GM19324 (cell line): ENCODE results near the gene TCERG1L.
"Not testable (repeated sequence)": the region's sequence is repeated elsewhere in the genome, so short reads cannot be mapped to it uniquely, and the experiment has no call there.

Experiments
- ATAC-seq: cut with Tn5 transposase; IDR thresholded peaks from one replicate; pipeline ENCODE4 v1.9.1; 2021; ENCODE audit warnings: mild to moderate bottlenecking, moderate library complexity; ENCODE audit not compliant: unreplicated experiment, low FRiP score

TCERG1L gene

DNA sequence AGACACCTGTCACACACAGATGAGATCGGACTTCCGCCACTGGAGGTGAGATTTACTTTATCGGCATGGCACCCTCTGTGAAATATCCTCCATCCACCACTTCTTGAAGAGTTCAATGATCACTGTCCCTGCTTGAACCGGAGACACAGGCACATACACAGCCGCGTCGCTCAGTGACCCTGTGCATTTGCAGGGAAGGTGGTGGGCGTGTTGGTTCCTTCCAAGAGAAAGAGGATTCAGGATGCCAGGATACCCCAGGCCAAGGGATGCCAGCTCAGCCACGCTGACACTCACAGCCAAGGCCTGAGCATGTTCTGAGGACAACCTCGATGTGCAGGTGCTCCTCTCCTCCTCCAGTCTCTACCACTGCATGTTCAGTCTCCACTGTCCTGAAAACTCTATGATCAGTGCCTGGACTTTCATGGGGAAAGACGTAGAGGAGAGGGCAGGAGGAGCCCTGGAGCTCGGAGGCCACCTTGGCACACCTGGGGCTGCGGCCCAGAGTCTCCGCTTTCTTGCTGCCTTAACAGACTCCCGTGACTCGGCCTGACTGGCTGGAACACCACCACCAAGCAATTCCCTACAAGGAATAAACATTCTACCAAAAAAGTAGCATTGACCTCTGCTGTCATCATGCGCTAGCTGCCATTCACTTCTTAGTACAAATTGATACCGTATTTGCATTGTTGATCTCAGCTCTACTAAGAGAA lies 115.2 kb downstream of the TCERG1L start:
- ATAC-seq: no peak

DNA sequence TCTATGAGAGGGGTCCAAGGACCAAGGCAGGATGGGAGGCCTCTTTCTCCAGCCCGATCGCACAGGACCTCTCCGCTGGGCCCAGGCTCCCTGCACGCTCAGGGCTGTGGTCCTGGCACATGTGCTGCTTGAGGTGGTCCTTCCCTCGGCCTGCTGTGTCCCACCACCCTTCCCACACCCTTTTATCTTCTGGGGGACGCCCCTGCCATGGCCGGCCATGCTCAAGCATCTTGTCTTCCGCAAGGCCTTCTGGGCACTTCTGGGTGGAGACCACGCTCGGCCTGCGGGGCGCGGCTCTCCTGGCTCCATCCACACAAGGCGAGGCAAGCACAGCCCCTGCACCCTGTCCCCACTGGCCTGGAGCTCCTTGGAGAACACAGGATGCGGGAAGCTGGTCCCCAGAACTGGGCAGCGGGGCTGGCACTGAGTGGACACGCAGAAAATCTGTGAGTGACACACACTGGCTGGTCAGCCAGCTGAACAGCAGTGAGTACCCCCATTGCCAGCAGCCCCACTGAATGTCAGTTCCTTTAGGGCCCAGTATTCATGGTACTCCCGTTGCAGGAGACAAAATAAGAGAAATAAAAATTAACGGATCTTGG lies 115.9 kb downstream of the TCERG1L start:
- ATAC-seq: no peak

GRCh38 chr10:131195116-131195515 lies 116.4 kb downstream of the TCERG1L start:
- no peak for ATAC-seq

DNA sequence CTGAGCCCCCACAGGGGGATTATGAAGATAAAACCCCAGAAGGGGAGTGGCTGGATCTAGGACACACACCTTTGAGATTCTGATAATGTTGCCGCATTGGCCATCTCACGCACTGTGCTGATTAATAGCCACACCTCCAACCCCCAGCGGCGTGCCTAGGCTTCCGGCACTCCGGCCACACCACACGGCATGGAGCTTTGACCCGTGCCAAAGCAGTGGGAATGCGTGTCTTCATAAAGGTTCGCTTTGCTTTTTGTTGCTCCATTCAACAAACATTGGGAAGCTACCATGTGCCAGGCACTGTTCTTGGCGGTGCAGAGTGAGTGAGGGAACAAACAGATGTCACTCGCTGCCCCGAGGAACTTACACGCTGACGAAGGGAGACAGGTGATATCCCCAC lies 117.6 kb downstream of the TCERG1L start:
- ATAC-seq: no peak

DNA sequence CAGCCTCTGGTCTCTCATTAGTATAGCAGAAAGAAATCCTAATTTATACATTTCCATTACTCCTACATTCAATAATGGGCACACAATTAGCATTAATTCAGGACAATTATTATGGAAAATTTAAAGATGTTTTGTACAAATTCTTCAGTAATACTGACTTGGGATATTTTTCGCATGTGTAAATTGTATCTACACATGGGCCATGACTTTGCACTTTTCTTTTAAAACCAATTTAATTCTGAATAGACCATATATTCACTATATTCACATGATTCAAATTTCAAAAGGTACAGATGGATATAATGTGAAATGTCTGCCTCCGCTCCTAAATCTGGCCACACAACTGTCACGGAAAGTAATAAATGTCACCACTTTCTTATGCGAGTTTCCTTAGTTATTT lies 123.0 kb downstream of the TCERG1L start:
- no peak for ATAC-seq

- ATAC-seq: no peak
Observed at GRCh38 chr10:131187926-131188325, 123.6 kb downstream of the TCERG1L start.

DNA sequence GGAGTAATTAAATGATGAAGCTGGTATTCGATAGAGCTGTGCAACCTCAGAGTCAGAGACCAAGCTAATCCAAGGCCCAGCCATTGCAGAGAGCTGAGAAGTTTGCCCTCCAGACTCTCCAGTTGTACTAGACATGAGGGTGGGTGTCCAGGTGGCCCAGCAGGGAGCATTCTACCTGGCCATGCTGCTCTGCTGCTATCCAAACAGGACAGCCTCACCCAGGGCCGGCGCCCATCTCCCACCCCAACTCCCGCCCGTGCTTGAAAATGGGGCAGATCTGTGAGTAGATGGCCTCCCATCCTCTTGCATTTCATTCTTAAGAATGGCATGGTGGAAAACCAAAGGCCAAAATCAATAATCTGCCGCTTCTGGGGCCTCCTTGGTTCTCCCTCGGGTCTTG lies 124.2 kb downstream of the TCERG1L start:
- ATAC-seq: no peak

- ATAC-seq: no peak
Observed at GRCh38 chr10:131186547-131187253, 124.8 kb downstream of the TCERG1L start.

DNA sequence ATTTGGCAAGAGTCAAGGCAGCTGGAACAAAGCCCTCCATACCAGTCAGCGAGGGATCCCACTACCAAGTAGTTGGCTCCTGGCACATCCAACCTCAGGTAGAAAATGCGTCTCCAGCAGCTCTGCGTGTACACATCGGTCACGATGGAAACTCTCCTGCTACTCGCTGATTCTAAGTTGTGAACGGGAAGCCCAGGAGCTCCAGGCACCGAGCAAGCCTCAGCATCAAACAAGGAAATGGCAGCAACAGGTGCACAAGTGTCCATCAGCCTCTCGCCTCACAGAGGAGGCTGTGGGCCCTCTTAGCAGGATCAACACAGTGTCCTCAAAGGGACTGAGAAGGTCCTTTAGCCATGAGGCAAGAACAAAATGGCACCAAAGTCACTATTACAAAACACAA lies 127.0 kb downstream of the TCERG1L start:
- ATAC-seq: no peak

DNA sequence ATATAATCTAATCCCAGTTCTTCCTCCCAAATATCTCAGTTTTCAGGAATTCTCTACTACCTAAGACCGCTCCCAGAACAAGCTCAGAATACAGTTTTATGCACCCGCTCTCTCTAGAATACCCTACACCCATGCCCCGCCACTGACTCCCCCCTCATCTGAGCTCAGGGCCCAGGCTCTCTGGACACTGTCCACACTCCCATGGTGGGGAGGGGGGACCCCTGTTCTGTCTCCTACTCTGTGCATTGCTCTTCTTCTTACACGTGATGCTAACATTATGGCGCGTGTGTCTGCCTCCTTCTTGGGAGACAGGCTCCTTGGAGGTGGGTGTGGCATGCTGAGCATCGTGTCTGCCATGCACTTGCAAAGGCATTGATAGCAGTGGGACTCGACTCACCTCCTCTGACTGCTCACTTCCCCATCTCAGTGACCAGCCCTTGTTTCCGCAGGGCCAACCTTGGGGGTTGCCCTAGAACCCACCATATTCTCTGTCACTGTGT lies 127.9 kb downstream of the TCERG1L start:
- ATAC-seq: no peak

GRCh38 chr10:131181456-131181855 lies 130.1 kb downstream of the TCERG1L start:
- no peak for ATAC-seq

DNA sequence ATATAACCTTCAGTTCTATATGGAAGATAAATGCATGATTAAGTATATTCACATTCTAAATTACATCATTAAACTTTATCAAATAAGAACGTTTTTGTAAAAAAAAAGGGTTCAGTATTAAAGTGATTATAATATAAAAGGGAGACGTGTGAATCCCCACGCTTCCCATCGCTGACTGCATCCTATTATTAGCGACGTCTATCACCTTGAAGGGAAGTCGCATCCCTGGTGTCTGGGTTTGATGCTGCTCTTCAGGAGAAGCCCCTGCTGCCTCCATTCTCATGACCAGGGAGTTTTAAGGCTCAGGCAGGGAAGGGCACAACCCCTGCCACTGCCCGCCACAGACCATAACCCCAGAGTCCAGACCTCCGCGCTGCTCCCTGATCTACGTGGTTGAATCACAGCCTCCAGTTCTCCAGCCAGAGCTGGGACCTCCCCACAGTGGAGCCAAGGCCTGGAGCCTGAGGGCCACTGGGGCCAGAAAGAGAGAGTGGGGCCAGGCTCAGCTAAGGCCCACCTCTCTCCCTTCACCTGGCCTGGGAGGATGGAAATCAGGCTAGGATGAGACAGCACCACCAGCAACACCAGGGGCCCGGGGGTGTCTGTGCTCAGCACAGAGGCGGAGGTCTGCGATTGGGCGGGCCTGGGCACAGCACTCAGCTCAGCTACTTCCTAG lies 130.6 kb downstream of the TCERG1L start:
- no peak for ATAC-seq

DNA sequence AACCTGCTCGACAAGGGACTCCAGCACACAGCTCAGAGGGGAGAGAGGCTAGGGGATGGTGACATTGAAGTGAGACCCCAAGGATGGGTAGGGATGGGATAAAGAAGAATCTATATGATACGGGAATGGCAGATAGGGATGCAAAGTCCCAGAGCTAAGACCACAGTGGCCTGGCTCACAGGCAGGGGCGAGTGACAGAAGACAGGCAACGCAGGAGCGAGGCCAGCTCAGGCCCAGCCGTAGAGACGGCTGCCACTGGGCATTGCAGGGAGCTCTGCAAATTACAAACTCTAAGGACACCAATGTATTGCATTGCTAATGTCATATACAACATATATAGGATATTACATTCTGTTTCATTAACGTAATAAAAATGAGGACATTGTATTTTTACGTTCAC lies 131.4 kb downstream of the TCERG1L start:
- no peak for ATAC-seq

DNA sequence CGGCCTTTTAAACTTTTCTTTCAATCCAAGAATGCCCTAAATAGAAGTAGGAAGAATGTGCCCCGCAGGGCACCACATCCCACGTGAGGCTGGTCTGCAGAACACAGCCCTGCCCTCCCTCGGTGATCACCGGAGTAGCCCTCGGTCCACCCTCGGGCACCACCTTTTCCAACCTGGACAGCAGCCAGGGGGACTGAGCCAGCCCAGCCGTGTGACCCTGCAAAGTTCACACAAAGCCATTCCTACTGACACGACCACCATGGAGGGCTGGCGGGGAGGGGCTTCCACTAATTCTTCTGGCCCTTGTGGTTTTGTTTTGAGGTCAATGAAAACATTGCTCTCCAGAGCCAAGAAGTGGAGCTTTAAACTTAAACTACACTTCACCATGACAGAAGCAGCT lies 132.2 kb downstream of the TCERG1L start:
- no peak for ATAC-seq

- no peak for ATAC-seq
Observed at GRCh38 chr10:131178521-131179331, 132.8 kb downstream of the TCERG1L start.

GRCh38 chr10:131177431-131178327 lies 133.8 kb downstream of the TCERG1L start:
- no peak for ATAC-seq

DNA sequence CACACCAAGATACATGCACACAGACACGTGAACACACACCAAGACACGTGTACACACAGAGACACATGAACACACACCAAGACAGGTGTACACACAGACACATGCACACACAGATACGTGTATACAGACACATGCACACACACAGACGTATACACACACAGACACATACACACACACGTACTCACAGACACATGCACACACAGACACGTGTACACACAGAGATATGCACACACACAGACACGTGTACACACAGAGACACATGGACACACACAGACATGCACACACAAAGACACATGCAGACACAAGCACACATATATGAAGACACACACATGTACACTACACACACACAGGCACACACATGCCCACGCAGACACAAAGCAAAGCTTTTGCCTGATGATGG lies 134.6 kb downstream of the TCERG1L start:
- ATAC-seq: no peak

DNA sequence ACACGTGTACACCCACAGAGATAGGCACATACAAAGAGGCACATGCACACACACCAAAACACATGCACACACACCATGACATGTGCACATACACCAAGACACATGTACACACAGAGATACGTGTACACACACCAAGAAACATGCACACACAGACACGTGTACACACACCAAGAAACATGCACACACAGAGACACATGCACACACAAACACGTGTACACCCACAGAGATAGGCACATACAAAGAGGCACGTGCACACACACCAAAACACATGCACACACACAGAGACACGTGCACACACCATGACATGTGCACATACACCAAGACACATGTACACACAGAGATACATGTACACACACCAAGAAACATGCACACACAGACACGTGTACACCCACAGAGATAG lies 135.2 kb downstream of the TCERG1L start:
- not testable (repeated sequence) for ATAC-seq

DNA sequence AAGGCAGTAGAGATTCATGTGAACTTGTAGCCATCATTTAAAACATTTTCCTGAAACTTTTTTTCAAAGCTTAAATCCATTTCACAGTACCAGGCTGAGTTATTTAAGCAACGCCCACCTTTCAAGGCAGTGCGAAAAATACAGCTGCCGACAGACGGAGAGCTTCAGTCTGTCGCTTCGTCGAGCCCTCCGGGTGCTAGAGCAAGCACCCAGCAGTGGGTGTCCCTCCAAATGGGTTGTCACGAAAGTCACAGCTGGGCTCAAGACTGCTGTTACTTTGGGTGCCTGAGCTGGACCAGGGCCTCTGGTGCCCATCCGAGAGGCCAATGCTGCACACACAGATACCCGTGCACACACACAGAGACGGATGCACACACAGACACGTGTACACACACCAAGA lies 135.6 kb downstream of the TCERG1L start:
- no peak for ATAC-seq
